AG10803 (cell line): ENCODE measurements around the gene RSPH9.

Experiments used
- DNase-seq: peaks from one replicate; pipeline ENCODE4 v3.0.0; 2010; ENCODE audit warnings: low read depth
- H3K4me3 ChIP-seq: 2 replicates; pipeline ENCODE4 v1.5.1; 2011; ENCODE audit warnings: mild to moderate bottlenecking, low read length, control low read depth
- CTCF ChIP-seq: conservative IDR thresholded peaks from 2 replicates; pipeline ENCODE4 v1.5.1; 2011; ENCODE audit warnings: mild to moderate bottlenecking, low read length, control low read depth, inconsistent platforms

RSPH9 gene

GRCh38 chr6:43622541-43622940 lies 22.3 kb upstream of the RSPH9 start:
- H3K4me3 ChIP-seq = no peak overlapping the region
- no peak for TF ChIP-seq CTCF
- no peak for DNase-seq

GRCh38 chr6:43623880-43624785 lies 20.7 kb upstream of the RSPH9 start:
- no peak for TF ChIP-seq CTCF
- no peak for DNase-seq
- no peak overlapping the region for H3K4me3 ChIP-seq

DNA sequence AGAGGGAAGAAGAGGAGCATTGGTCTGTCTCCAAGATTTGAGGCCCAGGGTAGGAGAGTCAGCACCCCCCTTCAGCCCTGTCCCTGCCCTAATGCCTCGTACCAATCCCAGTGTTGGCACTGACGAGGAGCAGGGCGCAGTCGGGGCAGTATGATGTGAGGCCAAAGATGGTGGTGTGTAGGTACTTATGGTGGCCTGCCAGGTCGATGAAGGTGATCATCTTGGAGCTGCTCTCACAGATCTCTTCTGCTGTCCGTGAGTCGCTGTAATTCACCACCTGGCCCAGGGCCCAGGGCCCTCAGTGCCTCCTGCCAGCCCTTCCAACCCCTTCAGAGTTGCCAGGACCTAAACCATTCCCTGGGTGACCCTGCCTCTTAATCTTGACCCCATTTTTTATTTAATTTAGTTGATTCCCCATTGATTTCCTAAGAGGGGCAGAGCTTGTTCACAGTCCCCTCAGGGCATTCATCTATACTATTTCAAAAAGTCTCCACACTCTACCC lies 20.0 kb upstream of the RSPH9 start:
- no peak for TF ChIP-seq CTCF
- H3K4me3 ChIP-seq = no peak overlapping the region
- no peak for DNase-seq

- no peak for DNase-seq
- no peak for TF ChIP-seq CTCF
- no peak overlapping the region for H3K4me3 ChIP-seq
Measured at GRCh38 chr6:43625393-43625992, 19.3 kb upstream of the RSPH9 start.

DNA sequence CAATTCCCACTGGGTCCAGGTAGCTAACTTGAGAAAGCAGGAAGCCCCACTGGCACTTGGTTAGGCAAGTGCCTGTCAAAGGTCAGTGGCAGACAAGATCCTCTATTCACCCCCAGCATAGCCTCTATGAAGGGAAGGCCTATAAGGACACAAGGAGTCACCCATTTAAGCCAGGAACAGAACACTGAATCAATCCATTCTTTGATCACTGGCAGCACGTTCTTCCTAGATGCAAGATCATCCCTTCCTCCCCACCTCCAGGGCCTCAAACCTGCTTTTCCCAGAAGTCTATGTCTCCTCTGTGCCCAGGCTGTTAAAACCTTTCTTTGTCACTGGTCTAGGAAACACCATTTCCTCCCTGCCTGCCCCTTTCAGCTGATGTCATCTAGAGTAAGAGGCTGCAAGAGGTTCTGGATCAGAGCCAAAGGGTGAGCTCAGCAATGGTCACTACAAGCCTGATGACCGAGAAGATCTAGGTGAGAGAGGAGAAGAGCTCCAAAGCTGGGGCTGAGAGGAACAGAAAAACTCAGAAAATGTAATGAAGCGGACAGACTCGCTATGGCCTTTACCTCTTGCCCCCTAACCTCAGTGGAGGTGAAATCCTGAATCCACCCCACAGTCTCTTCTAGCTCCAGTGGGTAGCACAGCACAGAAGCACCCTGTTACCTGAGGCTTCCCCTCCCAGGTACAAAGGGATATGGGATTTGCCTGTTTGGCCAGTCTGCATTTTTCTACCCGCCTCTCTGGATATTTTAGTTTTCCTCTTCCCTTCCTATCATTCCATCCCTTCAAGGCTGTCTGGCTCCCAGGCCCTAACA lies 17.6 kb upstream of the RSPH9 start:
- peak; percentile 97 for DNase-seq
- peak overlapping the region; percentile 97 for H3K4me3 ChIP-seq
- TF ChIP-seq CTCF = no peak

- peak overlapping the region; percentile 97 for H3K4me3 ChIP-seq
- no peak for TF ChIP-seq CTCF
- DNase-seq = peak; percentile 54
Measured at GRCh38 chr6:43628393-43629103, 16.3 kb upstream of the RSPH9 start.
